ENCODE measurements around the gene SPART. TPM values are rescaled to one million over a fixed set of nuclear protein-coding genes. Genes with fewer than 3 reads are reported as not detected.

The SPART gene
- total RNA-seq, 6 experiments from 2014 or later = 54.3 to 67.1 (median 58.6) TPM

DNA sequence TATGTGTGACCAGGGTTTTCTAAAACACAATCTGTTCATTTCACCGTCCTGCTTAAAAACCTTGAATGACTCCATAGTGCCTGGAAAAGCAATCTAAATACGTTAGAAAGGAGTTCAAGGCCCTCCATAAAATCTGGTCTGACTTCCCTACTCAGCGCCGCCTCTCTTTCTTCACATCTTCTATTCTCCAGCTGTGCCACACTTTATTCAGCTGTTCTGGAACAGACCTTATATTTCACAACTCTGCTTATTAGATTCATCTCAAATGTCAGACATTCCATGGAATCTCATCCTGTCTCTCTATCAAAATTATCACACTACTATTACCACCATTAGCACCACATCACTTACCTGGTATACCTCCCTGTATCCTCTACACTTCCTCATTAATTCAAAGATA lies 19.8 kb upstream of the SPART start:
- Mint-ChIP-seq H3K4me3 (no peak overlapping the region), H3K9me3 (no peaks in the 10 kb centered on the region), H3K4me1 (ENCODE audit: low read depth) (peaks cover 21% of the 10 kb centered on the region), H3K36me3 (ENCODE audit: low read depth) (no peaks in the 10 kb centered on the region), H3K27me3 (ENCODE audit: insufficient read depth) (no peaks in the 10 kb centered on the region; the same call in 1 of the 2 replicates), H3K27ac (no peak overlapping the region)
- no peak for DNase-seq
- TF ChIP-seq, protein P1, sequence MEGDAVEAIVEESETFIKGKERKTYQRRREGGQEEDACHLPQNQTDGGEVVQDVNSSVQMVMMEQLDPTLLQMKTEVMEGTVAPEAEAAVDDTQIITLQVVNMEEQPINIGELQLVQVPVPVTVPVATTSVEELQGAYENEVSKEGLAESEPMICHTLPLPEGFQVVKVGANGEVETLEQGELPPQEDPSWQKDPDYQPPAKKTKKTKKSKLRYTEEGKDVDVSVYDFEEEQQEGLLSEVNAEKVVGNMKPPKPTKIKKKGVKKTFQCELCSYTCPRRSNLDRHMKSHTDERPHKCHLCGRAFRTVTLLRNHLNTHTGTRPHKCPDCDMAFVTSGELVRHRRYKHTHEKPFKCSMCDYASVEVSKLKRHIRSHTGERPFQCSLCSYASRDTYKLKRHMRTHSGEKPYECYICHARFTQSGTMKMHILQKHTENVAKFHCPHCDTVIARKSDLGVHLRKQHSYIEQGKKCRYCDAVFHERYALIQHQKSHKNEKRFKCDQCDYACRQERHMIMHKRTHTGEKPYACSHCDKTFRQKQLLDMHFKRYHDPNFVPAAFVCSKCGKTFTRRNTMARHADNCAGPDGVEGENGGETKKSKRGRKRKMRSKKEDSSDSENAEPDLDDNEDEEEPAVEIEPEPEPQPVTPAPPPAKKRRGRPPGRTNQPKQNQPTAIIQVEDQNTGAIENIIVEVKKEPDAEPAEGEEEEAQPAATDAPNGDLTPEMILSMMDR (IDR thresholded peaks at IDR 0.05) = no peak

DNA sequence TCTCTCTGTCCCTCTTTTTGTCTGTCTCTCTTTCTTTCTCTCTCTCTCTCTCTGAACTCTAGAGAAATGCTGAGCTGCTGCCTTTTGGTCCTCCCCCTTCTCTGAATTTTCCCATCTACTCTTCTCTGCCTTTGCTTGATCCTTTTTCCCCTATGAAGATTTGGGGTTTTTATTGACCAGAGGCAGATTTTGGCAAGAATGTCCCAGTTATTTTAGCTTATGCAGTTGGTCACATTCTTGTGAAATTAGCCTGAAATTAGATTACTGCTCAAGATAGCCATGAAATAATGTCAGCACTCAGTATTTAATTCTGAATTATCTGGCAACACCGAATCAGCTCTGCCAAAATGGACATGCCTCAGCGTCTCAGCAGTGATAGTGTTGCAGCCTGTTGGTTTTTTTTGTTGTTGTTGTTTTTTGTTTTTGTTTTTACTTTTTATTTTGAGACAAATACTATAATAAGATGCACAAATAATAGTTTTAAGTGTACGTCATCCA lies 17.2 kb upstream of the SPART start:
- DNase-seq = no peak
- Mint-ChIP-seq H3K9me3 (no peaks in the 10 kb centered on the region), H3K4me1 (ENCODE audit: low read depth) (peaks cover 14% of the 10 kb centered on the region), H3K27ac (no peak overlapping the region), H3K27me3 (ENCODE audit: insufficient read depth) (no peaks in the 10 kb centered on the region; the same call in 1 of the 2 replicates), H3K4me3 (no peak overlapping the region; the same call in 1 of the 2 replicates), H3K36me3 (ENCODE audit: low read depth) (no peaks in the 10 kb centered on the region)
- TF ChIP-seq, protein P1 (IDR thresholded peaks at IDR 0.05) = no peak

DNA sequence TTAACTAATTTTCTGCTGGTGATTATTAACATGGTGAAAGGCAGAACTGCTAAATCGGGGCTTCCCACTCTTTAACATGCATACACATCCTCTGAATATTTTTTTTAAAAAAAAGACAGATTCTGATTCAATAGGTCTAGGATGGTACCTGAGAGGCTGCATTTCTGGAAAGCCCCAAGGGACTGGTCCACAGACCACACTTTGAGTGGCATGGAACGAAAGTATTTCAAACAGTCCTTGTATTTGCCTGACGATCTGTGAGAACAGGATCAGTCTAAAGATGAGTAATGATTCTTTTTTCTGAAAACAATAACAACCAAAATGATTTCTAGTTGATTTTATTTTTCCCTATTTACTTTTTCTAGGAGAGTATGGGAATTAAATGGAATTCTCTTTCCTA lies 16.7 kb upstream of the SPART start:
- Mint-ChIP-seq H3K9me3 (no peaks in the 10 kb centered on the region), H3K36me3 (ENCODE audit: low read depth) (no peaks in the 10 kb centered on the region), H3K27me3 (ENCODE audit: insufficient read depth) (no peaks in the 10 kb centered on the region; the same call in 1 of the 2 replicates), H3K27ac (no peak overlapping the region), H3K4me1 (ENCODE audit: low read depth) (peaks cover 18% of the 10 kb centered on the region), H3K4me3 (no peak overlapping the region; the same call in 1 of the 2 replicates)
- no peak for DNase-seq
- TF ChIP-seq, protein P1 (IDR thresholded peaks at IDR 0.05) = no peak

DNA sequence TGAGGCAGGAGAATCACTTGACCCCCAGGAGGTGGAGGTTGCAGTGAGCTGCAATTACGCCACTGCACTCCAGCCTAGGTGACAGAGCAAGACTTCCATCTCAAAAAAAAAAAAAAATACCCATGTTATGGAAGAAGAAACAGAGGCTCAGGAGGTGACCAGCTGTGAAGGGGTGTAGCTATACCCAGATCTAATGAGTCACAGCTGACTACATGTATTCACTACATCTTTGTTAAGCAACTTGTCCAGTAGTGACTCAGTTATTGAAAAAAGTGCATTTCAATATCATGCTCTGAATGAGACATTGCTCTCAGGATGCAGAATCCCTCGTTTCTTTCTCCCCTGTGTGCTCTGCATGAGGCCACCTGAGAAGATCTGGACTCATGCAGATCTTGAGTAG lies 16.1 kb upstream of the SPART start:
- peak overlapping the region; percentile 54 for H3K4me3 Mint-ChIP-seq
- no peaks in the 10 kb centered on the region for H3K36me3 Mint-ChIP-seq (ENCODE audit: low read depth)
- H3K9me3 Mint-ChIP-seq = no peaks in the 10 kb centered on the region
- DNase-seq = peak; percentile 67
- no peaks in the 10 kb centered on the region; the same call in 1 of the 2 replicates for H3K27me3 Mint-ChIP-seq (ENCODE audit: insufficient read depth)
- TF ChIP-seq, protein P1 (IDR thresholded peaks at IDR 0.05) = no peak
- H3K4me1 Mint-ChIP-seq (ENCODE audit: low read depth) = peaks cover 22% of the 10 kb centered on the region
- 0 out of 2 replicates have a peak overlapping the region, but pooled peaks have one; percentile 32 for H3K27ac Mint-ChIP-seq

DNA sequence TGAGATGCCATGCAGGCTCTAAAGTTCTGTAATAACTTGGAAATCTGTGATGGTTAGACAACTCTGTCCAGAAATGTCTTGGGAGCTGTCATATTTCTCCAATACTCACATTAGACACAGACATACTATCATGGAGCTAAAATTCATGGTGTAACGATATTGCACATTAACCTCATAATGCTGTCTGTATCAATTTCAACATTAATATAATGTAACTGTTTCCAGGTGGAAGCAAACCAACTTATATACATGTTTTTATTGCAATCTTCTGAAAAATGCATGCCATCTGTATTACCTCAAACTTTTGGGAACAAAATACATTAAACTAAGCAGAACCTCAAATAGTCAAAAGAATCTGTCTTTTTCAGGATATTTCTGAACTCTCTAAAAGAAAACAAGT lies 14.7 kb upstream of the SPART start:
- Mint-ChIP-seq H3K36me3 (ENCODE audit: low read depth) (no peaks in the 10 kb centered on the region), H3K9me3 (no peaks in the 10 kb centered on the region), H3K27me3 (ENCODE audit: insufficient read depth) (no peaks in the 10 kb centered on the region; the same call in 1 of the 2 replicates), H3K4me3 (no peak overlapping the region), H3K4me1 (ENCODE audit: low read depth) (peaks cover 22% of the 10 kb centered on the region), H3K27ac (no peak overlapping the region)
- DNase-seq = no peak
- TF ChIP-seq, protein P1 (IDR thresholded peaks at IDR 0.05) = no peak

Measured in HFFc6 (cell line).